ENCODE results near the gene TBPL1. TPM values are rescaled to one million over a fixed set of nuclear protein-coding genes. Genes with fewer than 3 reads are reported as not detected.

Gene TBPL1
- total RNA-seq, 4 donors from 2014 or later = 12.1 to 57.9 (median 17.0) TPM

DNA sequence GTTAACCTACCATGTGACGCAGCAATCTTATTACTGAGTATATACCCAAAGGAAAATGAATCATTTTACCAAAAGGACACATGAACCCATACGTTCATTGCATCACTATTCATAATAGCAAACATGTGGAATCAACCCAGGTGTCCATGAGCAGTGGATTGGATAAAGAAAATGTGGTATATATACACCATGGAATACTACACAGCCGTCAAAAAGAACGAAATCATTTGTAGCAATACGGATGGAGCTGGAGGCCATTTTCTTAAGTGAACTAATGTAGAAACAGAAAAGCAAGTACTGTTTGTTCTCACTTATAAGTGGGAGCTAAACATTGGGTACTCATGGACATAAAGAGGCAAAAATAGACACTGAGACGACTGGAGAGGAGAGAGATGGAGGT, 44.2 kb downstream of the TBPL1 start:
- TF ChIP-seq POLR2A (IDR thresholded peaks at IDR 0.05) = no peak
- TF ChIP-seq, protein P1, sequence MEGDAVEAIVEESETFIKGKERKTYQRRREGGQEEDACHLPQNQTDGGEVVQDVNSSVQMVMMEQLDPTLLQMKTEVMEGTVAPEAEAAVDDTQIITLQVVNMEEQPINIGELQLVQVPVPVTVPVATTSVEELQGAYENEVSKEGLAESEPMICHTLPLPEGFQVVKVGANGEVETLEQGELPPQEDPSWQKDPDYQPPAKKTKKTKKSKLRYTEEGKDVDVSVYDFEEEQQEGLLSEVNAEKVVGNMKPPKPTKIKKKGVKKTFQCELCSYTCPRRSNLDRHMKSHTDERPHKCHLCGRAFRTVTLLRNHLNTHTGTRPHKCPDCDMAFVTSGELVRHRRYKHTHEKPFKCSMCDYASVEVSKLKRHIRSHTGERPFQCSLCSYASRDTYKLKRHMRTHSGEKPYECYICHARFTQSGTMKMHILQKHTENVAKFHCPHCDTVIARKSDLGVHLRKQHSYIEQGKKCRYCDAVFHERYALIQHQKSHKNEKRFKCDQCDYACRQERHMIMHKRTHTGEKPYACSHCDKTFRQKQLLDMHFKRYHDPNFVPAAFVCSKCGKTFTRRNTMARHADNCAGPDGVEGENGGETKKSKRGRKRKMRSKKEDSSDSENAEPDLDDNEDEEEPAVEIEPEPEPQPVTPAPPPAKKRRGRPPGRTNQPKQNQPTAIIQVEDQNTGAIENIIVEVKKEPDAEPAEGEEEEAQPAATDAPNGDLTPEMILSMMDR (IDR thresholded peaks at IDR 0.05) = no peak
- Histone ChIP-seq H3K4me1 (no peaks in the 10 kb centered on the region), H3K4me3 (replicated peaks in 1 of 3) (no peak overlapping the region), H3K9me3 (no peaks in the 10 kb centered on the region), H3K36me3 (no peaks in the 10 kb centered on the region), H3K27ac (no peak overlapping the region), H3K27me3 (no peaks in the 10 kb centered on the region)
- DNase-seq = no peak
- 95 to 96% methylated on average over 6 of the region's 6 CpGs for WGBS, 2 donors
- intact Hi-C loops (cut with DNase I) = no loop called here

DNA sequence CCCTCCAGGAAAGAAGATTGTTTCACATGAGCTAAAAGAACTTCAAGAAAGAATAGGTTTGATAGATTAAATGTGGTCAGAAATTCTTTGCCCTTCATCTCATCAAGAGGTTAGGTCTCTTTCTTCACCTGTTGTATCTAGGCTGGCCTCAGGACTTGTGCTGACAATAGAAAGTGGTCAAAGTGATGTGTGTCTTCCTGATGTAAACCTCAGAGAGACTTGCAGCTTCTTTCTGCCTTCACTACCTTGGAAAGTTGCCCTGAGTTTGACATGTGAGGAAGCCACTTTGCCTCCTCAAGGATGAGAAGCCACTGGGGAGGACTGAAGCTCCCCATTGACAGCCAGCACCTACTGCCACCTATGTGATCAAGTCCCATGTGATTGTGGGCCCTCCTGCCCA, 46.3 kb downstream of the TBPL1 start:
- no peak for DNase-seq
- H3K36me3 ChIP-seq = no peaks in the 10 kb centered on the region
- no peak overlapping the region for H3K27ac ChIP-seq
- no peaks in the 10 kb centered on the region for H3K27me3 ChIP-seq
- TF ChIP-seq, protein P1 (IDR thresholded peaks at IDR 0.05) = no peak
- no peak for TF ChIP-seq POLR2A (IDR thresholded peaks at IDR 0.05)
- H3K9me3 ChIP-seq = no peaks in the 10 kb centered on the region
- intact Hi-C loops (cut with DNase I) = no loop called here
- no peak overlapping the region for H3K4me3 ChIP-seq (replicated peaks in 1 of 3)
- H3K4me1 ChIP-seq = no peaks in the 10 kb centered on the region

DNA sequence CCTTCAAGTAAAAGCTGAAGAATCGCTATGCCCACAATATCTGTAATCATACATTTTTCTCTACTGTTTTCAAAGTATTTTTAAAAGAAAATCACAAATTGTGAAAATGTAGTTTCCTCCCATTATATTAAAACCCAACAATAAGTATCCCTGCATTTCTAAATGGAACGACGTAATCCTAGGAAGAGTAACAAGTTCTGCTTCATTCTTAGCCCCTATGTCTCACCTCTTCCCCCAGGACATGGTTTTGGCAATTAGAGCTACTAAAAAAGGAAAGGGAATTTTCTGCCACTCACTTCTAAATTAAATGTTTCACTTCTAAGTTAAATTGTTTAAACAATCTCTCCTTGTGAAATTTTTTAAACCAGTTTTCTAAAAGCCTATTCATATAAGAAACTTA, 47.4 kb downstream of the TBPL1 start:
- TF ChIP-seq POLR2A (IDR thresholded peaks at IDR 0.05) = no peak
- TF ChIP-seq, protein P1 (IDR thresholded peaks at IDR 0.05) = no peak
- intact Hi-C loops (cut with DNase I) = no loop called here
- H3K27me3 ChIP-seq = no peaks in the 10 kb centered on the region
- WGBS, 2 donors = 64 to 65% methylated on average over 3 of the region's 3 CpGs
- H3K4me1 ChIP-seq = no peaks in the 10 kb centered on the region
- H3K27ac ChIP-seq = no peak overlapping the region
- H3K36me3 ChIP-seq = no peaks in the 10 kb centered on the region
- H3K9me3 ChIP-seq = no peaks in the 10 kb centered on the region
- no peak for DNase-seq
- H3K4me3 ChIP-seq (replicated peaks in 1 of 3) = no peak overlapping the region

DNA sequence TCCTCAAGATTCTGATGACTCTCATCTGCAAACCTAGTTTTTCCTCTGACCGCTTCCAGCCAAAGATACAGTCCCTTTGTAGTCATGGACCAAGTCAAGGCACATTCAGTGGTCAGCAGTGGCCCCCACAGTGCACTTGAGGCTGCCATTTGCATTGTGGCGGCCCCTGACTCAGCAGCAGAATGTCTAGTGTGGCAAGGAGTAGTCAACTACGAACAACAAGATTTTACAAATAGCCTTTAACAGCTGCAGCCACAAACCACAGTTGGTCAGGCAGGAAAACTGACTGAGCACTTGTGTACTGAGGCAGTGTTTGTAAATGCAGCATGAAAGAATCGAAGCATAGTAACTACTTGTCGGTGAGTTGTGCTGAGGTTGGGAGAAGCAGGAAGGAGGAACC, 49.8 kb downstream of the TBPL1 start:
- no peak overlapping the region for H3K27ac ChIP-seq
- H3K36me3 ChIP-seq = no peaks in the 10 kb centered on the region
- no peak for TF ChIP-seq POLR2A (IDR thresholded peaks at IDR 0.05)
- TF ChIP-seq, protein P1 (IDR thresholded peaks at IDR 0.05) = no peak
- DNase-seq = no peak
- intact Hi-C loops (cut with DNase I) = no loop called here
- WGBS, 2 donors = 67 to 73% methylated on average over 5 of the region's 5 CpGs
- H3K4me3 ChIP-seq (replicated peaks in 1 of 3) = no peak overlapping the region
- H3K4me1 ChIP-seq = peaks cover 0 to 6% of the 10 kb centered on the region in 2 donors
- H3K9me3 ChIP-seq = no peaks in the 10 kb centered on the region
- no peaks in the 10 kb centered on the region for H3K27me3 ChIP-seq

DNA sequence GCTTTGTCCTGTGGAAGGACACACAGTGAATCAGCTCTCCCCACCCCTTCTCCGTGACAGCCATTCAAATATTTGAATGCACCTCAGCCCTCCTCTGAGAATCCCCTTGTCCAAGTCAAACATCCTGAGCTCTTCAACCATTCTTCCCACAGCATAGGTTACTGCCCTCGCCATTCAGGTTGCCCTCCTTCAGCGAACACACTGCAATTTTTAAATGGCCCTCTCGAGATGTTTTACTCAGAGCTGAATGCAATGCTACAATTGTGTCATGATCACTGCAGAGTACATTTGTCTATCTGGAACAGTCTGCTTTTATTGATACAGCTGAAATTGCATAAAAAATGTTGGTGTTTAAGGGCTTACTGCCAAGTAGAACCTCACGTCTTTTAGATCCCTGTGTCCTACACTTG, 50.5 kb downstream of the TBPL1 start:
- no peak for DNase-seq
- Histone ChIP-seq H3K36me3 (no peaks in the 10 kb centered on the region), H3K4me3 (replicated peaks in 1 of 3) (no peak overlapping the region), H3K9me3 (no peaks in the 10 kb centered on the region), H3K4me1 (peaks cover 0 to 6% of the 10 kb centered on the region in 2 donors), H3K27me3 (no peaks in the 10 kb centered on the region), H3K27ac (no peak overlapping the region)
- 59 to 61% methylated on average over 5 of the region's 5 CpGs for WGBS, 2 donors
- intact Hi-C loops (cut with DNase I) = no loop called here
- TF ChIP-seq, protein P1 (IDR thresholded peaks at IDR 0.05) = no peak
- no peak for TF ChIP-seq POLR2A (IDR thresholded peaks at IDR 0.05)

All from thyroid gland (tissue), 4 donors.